Hepatocyte (in vitro differentiated cells): Measurements from ENCODE around the gene DCTPP1.

ENCODE experiments used
- CTCF ChIP-seq: fragments of 200-600 bp; sonication (generic); IDR thresholded peaks from 2 replicates; pipeline ENCODE4 v1.5.1; 2016; ENCODE audit warnings: antibody characterized with exemption, mild to moderate bottlenecking; ENCODE audit not compliant: poor library complexity
- EZH2 ChIP-seq: fragments of 200-600 bp; sonication (generic); IDR thresholded peaks from 2 replicates; pipeline ENCODE4 v1.6.1; 2016; ENCODE audit warnings: antibody characterized with exemption, mild to moderate bottlenecking, borderline replicate concordance

- TF ChIP-seq EZH2, result no peak
- no peak for TF ChIP-seq CTCF
Measured at GRCh38 chr16:30399435-30400186, 30.2 kb downstream of the DCTPP1 start.
